K562 (cell line): ENCODE results near the gene ERC2. TPM values are rescaled to one million over a fixed set of nuclear protein-coding genes. Genes with fewer than 3 reads are reported as not detected.

Experiments used
- ATAC-seq: fragments of 200-7000 bp; cut with Tn5 transposase; 3 replicates; pipeline ENCODE4 v1.9.1; 2020; ENCODE audit warnings: moderate library complexity
- BruUV-seq: library from RNA; stranded (reverse); fragments of 400-500 nt; replicated peaks from 2 replicates; lab custom pipeline; 2021; lab: Mats Ljungman, UMichigan
- CTCF ChIA-PET: fragments of 300-600 bp; formaldehyde crosslinking; extraction: SDS; loops from one replicate; lab custom pipeline; 2021; ENCODE audit warnings: low intra/inter-chr PET ratio; lab: Yijun Ruan, JAX
- POLR2A ChIA-PET: fragments of 300-600, 350-650 bp; sonication (Branson Sonifier 250); formaldehyde crosslinking; extraction: SDS; loops from one replicate; lab custom pipeline; 2021; ENCODE audit warnings: antibody characterized with exemption, inconsistent platforms; lab: Yijun Ruan, JAX
- DNase-seq, 4 experiments: peaks; one replicate each; pipeline versions ENCODE4 v3.0.0 to v3.0.0-alpha.2; 2011 to 2018; ENCODE audit warnings: low spot score in 3 of 4, mixed read lengths in 3 of 4; ENCODE audit errors: extremely low read depth in 1 of 4
- FAIRE-seq: peaks from 2 replicates; lab custom pipeline; 2011; peaks lifted over from hg19 to GRCh38; lab: Jason Lieb, UNC
- H2AFZ ChIP-seq: 2 replicates; pipeline ENCODE4 v1.6.0; 2011; ENCODE audit warnings: low read depth, low read length, control low read depth, inconsistent platforms
- H3K27ac ChIP-seq: fragments of 200-600 bp; 3 replicates; pipeline ENCODE4 v1.8.0; 2011; ENCODE audit warnings: low read depth, mild to moderate bottlenecking, control low read depth, inconsistent platforms, low read length, moderate library complexity, mixed read lengths; ENCODE audit errors: extremely low read depth
- H3K27me3 ChIP-seq, 2 experiments: fragments of 300-600 bp in 1 of 2; 2 replicates in 1 of 2; 3 replicates in 1 of 2; pipeline versions ENCODE4 v1.6.0 to v1.8.0; 2011; ENCODE audit warnings: inconsistent platforms in 2 of 2, low read length in 2 of 2, mild to moderate bottlenecking in 1 of 2, mixed read lengths in 1 of 2, moderate library complexity in 1 of 2; ENCODE audit not compliant: control insufficient read depth in 2 of 2, insufficient read depth in 2 of 2
- H3K36me3 ChIP-seq: fragments of 300-600 bp; 3 replicates; pipeline ENCODE4 v1.8.0; 2011; ENCODE audit warnings: mild to moderate bottlenecking, low read length, inconsistent platforms; ENCODE audit not compliant: control insufficient read depth, insufficient read depth
- H3K4me1 ChIP-seq, 2 experiments: fragments of 200-600 bp in 1 of 2; replicated peaks in 1 of 2; 2 replicates in 1 of 2; 3 replicates in 1 of 2; pipeline versions ENCODE4 v1.5.1 to v1.8.0; 2011; ENCODE audit warnings: inconsistent platforms in 2 of 2, low read length in 2 of 2, mild to moderate bottlenecking in 1 of 2, mixed read lengths in 1 of 2, moderate library complexity in 1 of 2; ENCODE audit not compliant: control insufficient read depth in 2 of 2, insufficient read depth in 2 of 2
- H3K4me2 ChIP-seq: 2 replicates; pipeline ENCODE4 v1.6.1; 2011; ENCODE audit warnings: low read length, control low read depth, inconsistent platforms, mixed read lengths; ENCODE audit not compliant: insufficient read depth
- H3K4me3 ChIP-seq: fragments of 200-600 bp; sonication (generic), shearing (Covaris generic); 2 replicates; pipeline ENCODE4 v1.5.1; 2016; ENCODE audit warnings: control low read depth, inconsistent platforms
- H3K79me2 ChIP-seq: fragments of 200-600 bp; 3 replicates; pipeline ENCODE4 v1.8.0; 2011; ENCODE audit warnings: low read length, inconsistent platforms; ENCODE audit not compliant: control insufficient read depth, insufficient read depth
- H3K9ac ChIP-seq, 2 experiments: 2 replicates each; pipeline versions ENCODE4 v1.6.0 to v1.6.1; 2011; ENCODE audit warnings: low read depth in 2 of 2, low read length in 2 of 2, control low read depth in 1 of 2, inconsistent platforms in 1 of 2, mild to moderate bottlenecking in 1 of 2, mixed read lengths in 1 of 2; ENCODE audit not compliant: insufficient read depth in 1 of 2
- H3K9me1 ChIP-seq: one replicate; pipeline ENCODE4 v1.6.0; 2011; ENCODE audit warnings: inconsistent platforms, mild to moderate bottlenecking, low read length, moderate library complexity; ENCODE audit not compliant: control insufficient read depth, insufficient read depth
- H3K9me3 ChIP-seq: replicated peaks from 2 replicates; pipeline ENCODE4 v1.5.1; 2011; ENCODE audit warnings: low read depth, low read length, inconsistent platforms; ENCODE audit not compliant: control insufficient read depth, insufficient read depth
- H4K20me1 ChIP-seq: replicated peaks from 2 replicates; pipeline ENCODE4 v1.6.1; 2011; ENCODE audit warnings: low read length, inconsistent platforms, mixed read lengths; ENCODE audit not compliant: control insufficient read depth, insufficient read depth
- GTF2F1 ChIP-seq: IDR thresholded peaks from 2 replicates; pipeline ENCODE4 v1.6.1; 2011; ENCODE audit warnings: low read depth, low read length, improper control_type of control experiment
- KLF13 ChIP-seq: fragments of 450-650 bp; IDR thresholded peaks from 2 replicates; pipeline ENCODE4 v1.6.1; 2016; ENCODE audit warnings: missing genetic modification characterization, low read depth, mild to moderate bottlenecking, missing compliant biosample characterization, moderate library complexity, borderline replicate concordance
- KLF6 ChIP-seq: fragments of 250-450 bp; sonication (Bioruptor Pico); IDR thresholded peaks from 2 replicates; pipeline ENCODE4 v1.4.0; 2020; ENCODE audit warnings: mild to moderate bottlenecking, moderate library complexity, borderline replicate concordance
- RAD51 ChIP-seq: fragments of 450-650 bp; IDR thresholded peaks from 2 replicates; pipeline ENCODE4 v1.7.1; 2016; ENCODE audit warnings: low read depth, mild to moderate bottlenecking, borderline replicate concordance
- RBM17 ChIP-seq: fragments of 200-400 bp; formaldehyde crosslinking; IDR thresholded peaks from 2 replicates; pipeline ENCODE4 v1.6.1; 2017; ENCODE audit warnings: low read depth, mild to moderate bottlenecking, low read length, borderline replicate concordance
- SAFB2 ChIP-seq: fragments of 200-400 bp; formaldehyde crosslinking; IDR thresholded peaks from 2 replicates; pipeline ENCODE4 v1.6.1; 2018; ENCODE audit warnings: borderline replicate concordance, low read length, low read depth, moderate library complexity; ENCODE audit not compliant: severe bottlenecking
- ZEB2 ChIP-seq: fragments of 450-650 bp; IDR thresholded peaks from 2 replicates; pipeline ENCODE4 v1.6.1; 2016
- ZNF436 ChIP-seq: fragments of 250-450, 450-650 bp; sonication (Bioruptor Pico); formaldehyde crosslinking; IDR thresholded peaks from 2 replicates; pipeline ENCODE4 v1.7.0; 2020; ENCODE audit warnings: mild to moderate bottlenecking
- ZNF785 ChIP-seq: fragments of 250-450 bp; sonication (Bioruptor Pico); IDR thresholded peaks from 2 replicates; pipeline ENCODE4 v1.4.0; 2020; ENCODE audit warnings: mild to moderate bottlenecking
- WGBS: fragments of 100-300 bp; shearing (Covaris generic); methylation state at CpG from one replicate; pipeline ENCODE4 v1.1.6; 2016; ENCODE audit warnings: low coverage, mixed read lengths; ENCODE audit not compliant: insufficient coverage; ENCODE audit errors: missing lambda C conversion rate; 5-methylcytosine and 5-hydroxymethylcytosine counted together
- in situ Hi-C: fragments of 300-500 bp; cut with MboI; formaldehyde crosslinking; loops from 4 replicates; pipeline ENCODE4 v1.15.0; 2018; ENCODE audit warnings: inconsistent platforms, mixed read lengths
- intact Hi-C: fragments of 100-400 bp; cut with micrococcal nuclease; formaldehyde crosslinking; loops from 2 replicates; pipeline ENCODE4 v1.14.2; 2022
- polyA plus RNA-seq, 8 experiments: library from polyadenylated mRNA; depleted of rRNA in 4 of 8; stranded (reverse) in 5 of 8; unstranded in 3 of 8; fragments of >200 nt; fragmentation: Nextera tagmentation in 2 of 8; fragmentation: Illumina TruSeq in 1 of 8; extraction: Ambion mirVana in 2 of 8; extraction: Trizol in 1 of 8; gene quantifications; 2 replicates each; pipeline versions ENCODE4 v1.2.1 to v1.2.3, GENCODE V29; 2011 to 2014; ENCODE audit warnings: inconsistent platforms in 1 of 8, missing spikeins in 1 of 8
- total RNA-seq, 7 experiments: library from RNA; depleted of rRNA in 6 of 7; stranded (reverse); fragments of >200 nt in 6 of 7; fragmentation: Illumina TruSeq in 2 of 7; extraction: Trizol in 2 of 7; gene quantifications; 2 replicates each; pipeline versions ENCODE4 v1.2.1 to v1.2.3, GENCODE V29; 2011 to 2021; ENCODE audit warnings: low replicate concordance in 1 of 7

The ERC2 gene
- total and polyA plus RNA-seq, 9 of the 15 experiments (the other 6 are each of a cell fraction or from before 2014, with no cell fraction given) = 0.04 to 0.18 (median 0.07) TPM; not detected in 2

DNA sequence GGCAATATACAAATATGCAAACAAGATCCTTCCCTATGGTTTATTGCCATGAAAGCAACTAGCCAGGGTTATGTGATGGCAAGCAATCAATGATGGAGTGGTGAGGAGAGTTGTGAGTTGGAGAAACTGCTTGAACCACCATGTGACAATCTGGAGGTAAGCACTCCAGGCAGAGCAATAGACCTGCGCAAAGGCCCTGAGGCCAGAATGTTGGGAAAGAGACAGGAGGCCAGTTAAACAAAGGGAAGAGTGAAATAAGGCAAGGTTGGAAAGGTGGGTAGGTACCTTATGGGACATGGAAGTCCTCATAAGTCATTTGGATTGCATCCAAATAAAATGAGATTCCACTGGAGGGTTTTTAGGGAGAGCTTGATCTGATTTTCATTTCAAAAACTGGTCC, 901.1 kb downstream of the ERC2 start:
- ATAC-seq (no peak), DNase-seq (no peak), FAIRE-seq (no peak)
- CTCF ChIA-PET = no interaction called here
- intact Hi-C loops = no loop called here
- 0% methylated on average over 1 of the region's 1 CpG for WGBS
- in situ Hi-C loops = no loop called here
- Histone ChIP-seq H3K9me3 (no peaks in the 10 kb centered on the region), H2AFZ (no peak overlapping the region), H3K9ac (no peak overlapping the region), H3K27ac (no peak overlapping the region), H3K4me1 (no peaks in the 10 kb centered on the region), H3K4me3 (no peak overlapping the region), H3K79me2 (no peaks in the 10 kb centered on the region), H3K9me1 (no peaks in the 10 kb centered on the region), H3K4me2 (no peak overlapping the region), H3K27me3 (peaks cover 0 to 2% of the 10 kb centered on the region in 2 experiments; a peak in 1 of 5 replicates), H4K20me1 (no peaks in the 10 kb centered on the region), H3K36me3 (no peaks in the 10 kb centered on the region)
- BruUV-seq = no TSS peak
- POLR2A ChIA-PET = no interaction called here
- TF ChIP-seq KLF6 (CRISPR knock-in tag) (no peak), ZNF785 (CRISPR knock-in tag) (no peak), KLF13 (no peak), RBM17 (no peak), GTF2F1 (no peak)

DNA sequence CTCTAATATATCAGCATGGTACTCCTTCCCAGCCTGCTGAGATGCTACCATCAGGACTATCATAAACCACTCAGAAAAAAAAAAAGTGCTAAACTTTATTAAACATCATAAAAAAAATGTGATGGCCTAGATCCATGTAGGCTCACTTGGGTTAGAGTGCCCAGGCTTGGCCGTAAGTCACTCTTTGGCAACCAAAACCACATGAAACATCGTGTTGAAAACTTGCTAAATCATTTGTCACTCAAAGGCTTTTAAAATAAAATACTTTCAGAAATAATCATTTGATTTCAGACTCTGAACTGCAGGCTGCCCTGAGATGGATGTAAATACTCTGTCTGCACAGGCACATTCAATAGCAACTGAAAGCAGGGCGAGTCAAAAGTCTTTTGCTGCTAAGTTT, 902.7 kb downstream of the ERC2 start:
- FAIRE-seq (no peak), ATAC-seq (no peak), DNase-seq (no peak)
- Histone ChIP-seq H3K4me3 (no peak overlapping the region), H2AFZ (no peak overlapping the region), H3K36me3 (no peaks in the 10 kb centered on the region), H3K9me3 (no peaks in the 10 kb centered on the region), H3K9ac (no peak overlapping the region), H3K27ac (no peak overlapping the region), H3K9me1 (no peaks in the 10 kb centered on the region), H3K27me3 (no peaks in the 10 kb centered on the region), H3K79me2 (no peaks in the 10 kb centered on the region), H4K20me1 (no peaks in the 10 kb centered on the region), H3K4me2 (no peak overlapping the region), H3K4me1 (no peaks in the 10 kb centered on the region)
- no peak for TF ChIP-seq ZEB2
- no peak for TF ChIP-seq ZNF436 (CRISPR knock-in tag)
- no peak for TF ChIP-seq RAD51
- no peak for TF ChIP-seq SAFB2
- in situ Hi-C loops = no loop called here
- BruUV-seq = no TSS peak
- intact Hi-C loops = no loop called here
- WGBS = 4% methylated on average over 3 of the region's 3 CpGs
- ChIA-PET CTCF (no interaction called here), POLR2A (no interaction called here)
